Sigmoid colon (tissue), 4 donors: Measurements from ENCODE around the gene MECR.

Experiments
- CTCF ChIP-seq, 4 experiments: fragments of 450-650 bp in 3 of 4; fragments of 200-600 bp in 1 of 4; IDR thresholded peaks; one replicate each; pipeline ENCODE4 v1.5.1; 2016 to 2019; ENCODE audit warnings: antibody characterized with exemption in 4 of 4, mild to moderate bottlenecking in 3 of 4, moderate library complexity in 2 of 4
- EP300 ChIP-seq, 4 donors: sonication (generic); formaldehyde crosslinking; IDR thresholded peaks; one replicate each; pipeline ENCODE4 v1.6.1; 2017; ENCODE audit warnings: antibody characterized with exemption in 4 of 4
- POLR2A ChIP-seq, 2 donors: fragments of 450-650 bp; IDR thresholded peaks; one replicate each; pipeline ENCODE4 v1.6.1; 2016; ENCODE audit warnings: antibody characterized with exemption in 2 of 2, mild to moderate bottlenecking in 2 of 2, moderate library complexity in 2 of 2

- TF ChIP-seq EP300 (IDR thresholded peaks at IDR 0.05) = no peak
- no peak for TF ChIP-seq POLR2A (IDR thresholded peaks at IDR 0.05)
- no peak for TF ChIP-seq CTCF (IDR thresholded peaks at IDR 0.05)
Observed at GRCh38 chr1:29162025-29162424, 68.7 kb downstream of the MECR start.
